Right cardiac atrium (tissue), 5 donors: ENCODE measurements around the gene PTRH2. TPM values are rescaled to one million over a fixed set of nuclear protein-coding genes. Genes with fewer than 3 reads are reported as not detected.

Source experiments
- ATAC-seq, 2 donors: fragments of 200-7000 bp; cut with Tn5 transposase; one replicate each; pipeline versions ENCODE4 v1.8.0 to v1.9.1; 2020; ENCODE audit warnings: moderate library complexity in 2 of 2, mild to moderate bottlenecking in 1 of 2
- DNase-seq, 3 donors: peaks; one replicate each; pipeline ENCODE4 v3.0.0-alpha.2; 2020
- H3K27ac ChIP-seq: one replicate; pipeline ENCODE4 v1.5.1; 2013; ENCODE audit warnings: mild to moderate bottlenecking, low read length, control low read depth, moderate library complexity
- H3K27me3 ChIP-seq: one replicate; pipeline ENCODE4 v1.6.1; 2013; ENCODE audit not compliant: control insufficient read depth, insufficient read depth
- H3K4me1 ChIP-seq: one replicate; pipeline ENCODE4 v1.6.1; 2013; ENCODE audit warnings: low read length; ENCODE audit not compliant: control insufficient read depth, insufficient read depth
- H3K4me3 ChIP-seq: one replicate; pipeline ENCODE4 v1.5.1; 2013; ENCODE audit warnings: low read length, control low read depth
- H3K9me3 ChIP-seq: one replicate; pipeline ENCODE4 v1.6.1; 2013; ENCODE audit warnings: low read length; ENCODE audit not compliant: control insufficient read depth
- WGBS: extraction: QIAGEN DNeasy Blood & Tissue Kit; methylation state at CpG from one replicate; pipeline ENCODE4 v1.1.7; 2013; 5-methylcytosine and 5-hydroxymethylcytosine counted together
- intact Hi-C, 4 donors: fragments of 100-400 bp; cut with DNase I; formaldehyde crosslinking; loops; one replicate each; pipeline versions ENCODE4 v1.11.0 to v1.14.0; 2022 to 2023
- polyA plus RNA-seq: library from polyadenylated mRNA; stranded (reverse); fragments of 200-250 nt; gene quantifications from one replicate; pipeline ENCODE4 v1.2.3, GENCODE V29; 2013
- total RNA-seq, 4 donors: library from RNA; stranded (reverse); fragmentation: NEBNext Ultra II Directional; extraction: Animal tissue kit (Norgen Biotek cat#: 25700); gene quantifications; one replicate each; pipeline ENCODE4 v1.2.1, GENCODE V29; 2021
- donor health status: healthy with polysubstance abuse.
- donor health status: DM: no; HTN: yes; CAD: no.
- donor health status: DM: no; HTN: no; CAD: no.
- donor health status: DM: no; HTN: yes; CAD: no; lungs with severe emphysema.
- donor health status: DM: yes; HTN: yes; CAD: no.

Gene PTRH2
- total and polyA plus RNA-seq, 5 donors = 8.0 to 18.9 (median 11.7) TPM

GRCh38 chr17:59695945-59696681, 11.1 kb downstream of the PTRH2 start:
- WGBS = 63% methylated on average over 3 of the region's 3 CpGs
- Histone ChIP-seq H3K9me3 (no peaks in the 10 kb centered on the region), H3K4me3 (no peak overlapping the region), H3K27ac (no peak overlapping the region), H3K27me3 (no peaks in the 10 kb centered on the region), H3K4me1 (no peaks in the 10 kb centered on the region)
- DNase-seq (no peak), ATAC-seq (no peak)
- intact Hi-C loops = no loop called here

- Histone ChIP-seq H3K4me1 (no peaks in the 10 kb centered on the region), H3K27me3 (no peaks in the 10 kb centered on the region), H3K9me3 (no peaks in the 10 kb centered on the region), H3K4me3 (no peak overlapping the region), H3K27ac (no peak overlapping the region)
- 75% methylated on average over 2 of the region's 2 CpGs for WGBS
- intact Hi-C loops = no loop called here
- ATAC-seq (no peak), DNase-seq (no peak)
Measured at GRCh38 chr17:59694344-59694743, 12.9 kb downstream of the PTRH2 start.

- intact Hi-C loops = no loop called here
- 88% methylated on average over 7 of the region's 7 CpGs for WGBS
- Histone ChIP-seq H3K4me3 (no peak overlapping the region), H3K4me1 (no peaks in the 10 kb centered on the region), H3K27ac (no peak overlapping the region), H3K27me3 (no peaks in the 10 kb centered on the region), H3K9me3 (no peaks in the 10 kb centered on the region)
- ATAC-seq (no peak), DNase-seq (no peak)
Measured at GRCh38 chr17:59693582-59693981, 13.6 kb downstream of the PTRH2 start.

GRCh38 chr17:59688496-59688895, 18.7 kb downstream of the PTRH2 start:
- intact Hi-C loops = no loop called here
- Histone ChIP-seq H3K27ac (no peak overlapping the region), H3K27me3 (no peaks in the 10 kb centered on the region), H3K9me3 (no peaks in the 10 kb centered on the region), H3K4me3 (no peak overlapping the region), H3K4me1 (no peaks in the 10 kb centered on the region)
- WGBS = 69% methylated on average over 2 of the region's 2 CpGs
- DNase-seq (no peak), ATAC-seq (peak in 1 of 2 donors; percentile 26)

- H3K4me3 ChIP-seq = no peak overlapping the region
- DNase-seq (no peak), ATAC-seq (no peak)
- no peaks in the 10 kb centered on the region for H3K27me3 ChIP-seq
- H3K27ac ChIP-seq = no peak overlapping the region
- intact Hi-C loops = no loop called here
- no peaks in the 10 kb centered on the region for H3K9me3 ChIP-seq
- 84% methylated on average over 1 of the region's 1 CpG for WGBS
- H3K4me1 ChIP-seq = no peaks in the 10 kb centered on the region
Measured at GRCh38 chr17:59688008-59688407, 19.2 kb downstream of the PTRH2 start.

GRCh38 chr17:59684967-59685366, 22.3 kb downstream of the PTRH2 start:
- 70% methylated on average over 6 of the region's 6 CpGs for WGBS
- no peaks in the 10 kb centered on the region for H3K4me1 ChIP-seq

GRCh38 chr17:59683283-59683682, 23.9 kb downstream of the PTRH2 start:
- Histone ChIP-seq H3K4me3 (no peak overlapping the region), H3K9me3 (no peaks in the 10 kb centered on the region), H3K27ac (no peak overlapping the region), H3K27me3 (no peaks in the 10 kb centered on the region), H3K4me1 (no peaks in the 10 kb centered on the region)
- intact Hi-C loops = loop anchor here in 1 of 4 donors (2.0 kb wide), 1 partner anchor 18 kb away; no protein-coding TSS in a partner anchor
- no peak for ATAC-seq
- no peak for DNase-seq

More at GRCh38 chr17:59684967-59685366, 22.3 kb downstream of the PTRH2 start:
- no peaks in the 10 kb centered on the region for H3K9me3 ChIP-seq
- no peaks in the 10 kb centered on the region for H3K27me3 ChIP-seq
- no peak overlapping the region for H3K27ac ChIP-seq
- no peak overlapping the region for H3K4me3 ChIP-seq
- no peak for DNase-seq
- intact Hi-C loops = no loop called here
- peak in 1 of 2 donors; percentile 50 for ATAC-seq

GRCh38 chr17:59680314-59680713, 26.9 kb downstream of the PTRH2 start:
- DNase-seq (no peak), ATAC-seq (no peak)
- H3K27ac ChIP-seq = no peak overlapping the region
- no peaks in the 10 kb centered on the region for H3K9me3 ChIP-seq
- H3K4me1 ChIP-seq = no peaks in the 10 kb centered on the region
- intact Hi-C loops = no loop called here
- WGBS = 74% methylated on average over 4 of the region's 4 CpGs
- no peak overlapping the region for H3K4me3 ChIP-seq
- H3K27me3 ChIP-seq = no peaks in the 10 kb centered on the region

- intact Hi-C loops = no loop called here
- no peak for DNase-seq
- no peaks in the 10 kb centered on the region for H3K27me3 ChIP-seq
- no peak overlapping the region for H3K27ac ChIP-seq
- H3K4me3 ChIP-seq = no peak overlapping the region
- H3K9me3 ChIP-seq = no peaks in the 10 kb centered on the region
- ATAC-seq = no peak
- 45% methylated on average over 2 of the region's 2 CpGs for WGBS
- H3K4me1 ChIP-seq = no peaks in the 10 kb centered on the region
Measured at GRCh38 chr17:59678918-59679317, 28.3 kb downstream of the PTRH2 start.

- intact Hi-C loops = no loop called here
Measured at GRCh38 chr17:59676716-59677115, 30.5 kb downstream of the PTRH2 start.

GRCh38 chr17:59675231-59675630, 32.0 kb downstream of the PTRH2 start:
- 33% methylated on average over 1 of the region's 1 CpG for WGBS
- intact Hi-C loops = no loop called here
- no peaks in the 10 kb centered on the region for H3K27me3 ChIP-seq

More at GRCh38 chr17:59676716-59677115, 30.5 kb downstream of the PTRH2 start:
- no peak overlapping the region for H3K27ac ChIP-seq
- H3K9me3 ChIP-seq = no peaks in the 10 kb centered on the region
- no peaks in the 10 kb centered on the region for H3K27me3 ChIP-seq
- H3K4me3 ChIP-seq = no peak overlapping the region
- ATAC-seq (no peak), DNase-seq (no peak)
- 79% methylated on average over 7 of the region's 7 CpGs for WGBS
- no peaks in the 10 kb centered on the region for H3K4me1 ChIP-seq

GRCh38 chr17:59671386-59671785, 35.8 kb downstream of the PTRH2 start:
- Histone ChIP-seq H3K9me3 (no peaks in the 10 kb centered on the region), H3K4me3 (no peak overlapping the region), H3K27ac (no peak overlapping the region), H3K27me3 (no peaks in the 10 kb centered on the region), H3K4me1 (no peaks in the 10 kb centered on the region)
- intact Hi-C loops = no loop called here
- ATAC-seq = no peak
- 92% methylated on average over 1 of the region's 1 CpG for WGBS
- DNase-seq = no peak

More at GRCh38 chr17:59675231-59675630, 32.0 kb downstream of the PTRH2 start:
- H3K4me3 ChIP-seq = no peak overlapping the region
- DNase-seq (no peak), ATAC-seq (no peak)
- no peak overlapping the region for H3K27ac ChIP-seq
- no peaks in the 10 kb centered on the region for H3K9me3 ChIP-seq
- no peaks in the 10 kb centered on the region for H3K4me1 ChIP-seq
